GF-D8 (cell line): ENCODE results near the gene LMBRD1.
"Not testable (repeated sequence)": the region's sequence is repeated elsewhere in the genome, so short reads cannot be mapped to it uniquely, and the experiment has no call there.

Experiments used
- DNase-seq: peaks from one replicate; lab custom pipeline; 2025; lab: John Stamatoyannopoulos, UW

The LMBRD1 gene

DNA sequence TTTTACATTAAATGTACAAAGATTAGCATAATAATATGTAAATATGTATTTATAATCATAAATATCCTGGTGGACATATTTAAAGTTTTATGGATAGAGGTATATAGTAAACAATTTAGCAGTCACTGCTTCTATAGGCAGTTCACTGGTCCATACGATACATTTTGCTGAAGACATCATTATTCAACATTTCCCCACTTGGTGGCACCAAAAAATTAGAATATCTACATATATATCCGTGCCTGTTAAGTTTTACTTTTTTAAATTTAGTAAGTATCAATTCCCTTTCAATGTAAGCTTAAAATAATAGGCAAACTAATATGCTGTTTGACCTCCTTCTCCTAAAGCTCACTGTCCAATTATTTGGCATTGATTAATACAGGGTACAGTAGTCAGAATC is 64.2 kb downstream of the LMBRD1 start:
- no peak for DNase-seq

GRCh38 chr6:69732045-69732444 is 64.8 kb downstream of the LMBRD1 start:
- no peak for DNase-seq

- DNase-seq = peak; percentile 8
Measured at GRCh38 chr6:69729870-69730449, 66.8 kb downstream of the LMBRD1 start.

GRCh38 chr6:69722683-69723082 is 74.1 kb downstream of the LMBRD1 start:
- DNase-seq = no peak

- DNase-seq = no peak
Measured at GRCh38 chr6:69719602-69720193, 77.1 kb downstream of the LMBRD1 start.

- no peak for DNase-seq
Measured at GRCh38 chr6:69706724-69707123, 90.1 kb downstream of the LMBRD1 start.

GRCh38 chr6:69705954-69706353 is 90.9 kb downstream of the LMBRD1 start:
- DNase-seq = no peak

- DNase-seq = no peak
Measured at GRCh38 chr6:69704916-69705315, 91.9 kb downstream of the LMBRD1 start.

GRCh38 chr6:69699655-69700054 is 97.2 kb downstream of the LMBRD1 start:
- DNase-seq = no peak

DNA sequence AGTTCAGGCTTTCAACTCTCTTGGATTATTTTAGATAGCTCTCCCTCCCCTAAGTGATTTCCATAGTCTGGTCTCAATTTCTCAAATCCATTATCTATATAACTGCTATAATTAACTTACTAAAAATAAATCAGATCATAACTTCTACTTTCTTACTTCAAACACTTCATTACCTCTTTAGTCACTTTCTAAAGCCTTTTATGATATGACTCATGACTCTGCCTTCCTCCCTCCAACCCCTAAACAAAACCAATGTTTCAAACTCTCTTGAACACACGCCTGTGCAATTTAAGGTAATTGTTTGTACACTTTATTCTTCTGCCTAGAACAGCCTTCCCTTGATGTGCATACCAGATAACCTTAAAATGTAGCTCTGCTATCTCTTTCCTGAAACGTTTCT is 100.5 kb downstream of the LMBRD1 start:
- DNase-seq = no peak

GRCh38 chr6:69693762-69694161 is 103.0 kb downstream of the LMBRD1 start:
- no peak for DNase-seq

DNA sequence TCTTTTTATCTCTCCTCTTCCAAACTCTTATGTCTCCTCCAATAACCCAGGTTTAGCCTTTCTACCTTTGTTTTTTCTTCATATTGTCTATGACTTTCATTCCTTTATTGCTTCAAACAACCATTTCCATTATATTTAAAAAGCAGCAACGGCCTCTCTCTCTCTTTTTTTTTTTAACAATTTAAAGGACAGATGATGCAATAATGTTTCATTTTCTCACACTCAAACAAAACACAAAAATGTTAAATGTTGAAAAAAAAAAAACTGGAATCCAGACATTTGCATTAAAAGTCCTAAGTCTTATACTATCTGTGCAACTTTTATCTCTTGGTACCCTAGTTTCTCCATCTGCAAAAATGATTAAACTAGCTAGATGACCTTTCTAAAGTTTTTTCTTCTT is 105.8 kb downstream of the LMBRD1 start:
- no peak for DNase-seq

DNA sequence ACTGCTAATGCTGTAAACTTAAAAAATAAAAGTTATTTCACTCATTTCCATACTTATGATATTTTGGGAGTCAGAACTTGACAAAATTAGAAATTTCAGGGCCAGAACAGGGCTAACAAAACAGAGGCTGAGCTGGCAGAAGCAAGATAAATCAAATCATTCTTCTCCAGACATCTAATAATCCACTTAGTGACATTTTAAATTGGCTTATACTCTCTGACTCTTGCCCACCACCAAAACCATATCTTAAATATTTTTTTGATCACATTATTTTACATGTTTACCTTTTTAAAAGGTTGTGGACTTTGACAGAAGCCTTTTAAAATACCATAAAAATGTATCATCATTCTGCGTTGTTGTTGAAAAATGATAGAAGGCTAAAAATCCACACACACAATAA is 116.5 kb downstream of the LMBRD1 start:
- no peak for DNase-seq

- no peak for DNase-seq
Measured at GRCh38 chr6:69673298-69673697, 123.5 kb downstream of the LMBRD1 start.

DNA sequence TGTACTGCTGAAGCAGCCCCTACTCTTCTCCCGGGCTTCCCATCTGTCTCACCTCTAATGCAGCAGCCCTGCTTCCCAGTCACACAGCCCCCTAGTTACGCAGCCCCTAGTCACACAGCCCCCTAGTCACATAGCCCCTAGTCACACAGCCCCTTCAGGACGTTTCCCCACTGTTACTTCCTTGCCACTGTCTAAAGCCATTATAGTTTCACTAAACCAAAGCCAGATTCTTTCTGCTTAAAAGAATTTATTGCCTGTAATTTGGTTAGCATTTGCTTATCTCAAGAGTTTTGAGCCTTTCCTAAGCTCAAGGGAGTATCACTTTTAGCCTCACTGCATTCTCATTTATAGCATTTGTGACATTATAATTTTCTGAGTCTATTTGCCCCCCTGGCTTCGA is 127.9 kb downstream of the LMBRD1 start:
- no peak for DNase-seq

DNA sequence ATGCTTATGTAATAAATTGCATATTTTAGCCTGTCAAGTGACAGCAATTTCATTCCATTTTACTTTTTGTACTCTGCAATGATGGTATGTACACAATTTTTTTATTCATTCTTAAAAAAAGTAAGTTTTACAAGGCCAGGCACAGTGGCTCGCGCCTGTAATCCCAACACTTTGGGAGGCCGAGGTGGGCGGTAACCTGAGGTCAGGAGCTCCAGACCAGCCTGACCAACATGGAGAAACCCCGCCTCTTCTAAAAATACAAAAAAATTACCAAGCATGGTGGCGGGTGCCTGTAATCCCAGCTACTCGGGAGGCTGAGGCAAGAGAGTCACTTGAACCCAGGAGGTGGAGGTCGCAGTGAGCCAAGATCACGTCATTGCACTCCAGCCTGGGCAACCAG is 130.0 kb downstream of the LMBRD1 start:
- DNase-seq = not testable (repeated sequence)

DNA sequence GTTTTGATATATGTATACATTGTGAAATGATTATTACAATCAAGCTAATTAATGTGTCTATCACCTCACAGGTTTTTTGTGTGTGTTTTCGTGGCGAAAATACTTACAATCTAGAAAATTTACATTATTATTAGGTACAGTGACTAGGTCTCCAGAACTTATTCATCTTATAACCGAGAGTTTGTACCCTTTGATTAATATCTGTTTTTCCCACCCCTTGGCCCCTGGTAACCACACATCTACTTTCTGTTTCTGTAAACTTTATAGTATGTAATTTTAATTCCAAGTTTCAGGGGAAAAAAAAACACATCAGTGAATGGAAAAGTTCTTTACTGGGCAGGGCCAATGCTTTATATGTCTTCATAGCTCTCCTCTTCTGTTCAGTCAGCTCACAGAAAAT is 131.4 kb downstream of the LMBRD1 start:
- DNase-seq = no peak

- no peak for DNase-seq
Measured at GRCh38 chr6:69664551-69664950, 132.3 kb downstream of the LMBRD1 start.

DNA sequence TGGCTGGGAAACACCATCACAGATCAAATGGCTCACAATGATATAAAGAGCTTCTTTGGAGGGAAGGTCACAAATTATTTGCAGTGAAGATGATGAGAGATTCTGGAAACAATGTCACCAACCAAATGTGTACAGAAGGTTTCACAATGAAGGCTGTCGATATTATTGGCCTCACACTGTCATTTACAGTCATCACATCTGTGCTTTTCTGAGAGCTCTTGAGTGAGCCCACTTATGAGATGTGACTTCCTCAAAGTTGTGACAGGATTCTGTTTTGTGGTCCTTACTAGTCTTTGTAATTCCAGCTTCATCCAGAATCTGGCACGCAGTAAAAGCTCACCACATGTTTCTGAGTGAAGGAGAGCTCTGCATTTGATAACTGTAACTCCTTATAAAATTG is 133.6 kb downstream of the LMBRD1 start:
- no peak for DNase-seq

- DNase-seq = no peak
Measured at GRCh38 chr6:69650703-69651102, 146.1 kb downstream of the LMBRD1 start.

DNA sequence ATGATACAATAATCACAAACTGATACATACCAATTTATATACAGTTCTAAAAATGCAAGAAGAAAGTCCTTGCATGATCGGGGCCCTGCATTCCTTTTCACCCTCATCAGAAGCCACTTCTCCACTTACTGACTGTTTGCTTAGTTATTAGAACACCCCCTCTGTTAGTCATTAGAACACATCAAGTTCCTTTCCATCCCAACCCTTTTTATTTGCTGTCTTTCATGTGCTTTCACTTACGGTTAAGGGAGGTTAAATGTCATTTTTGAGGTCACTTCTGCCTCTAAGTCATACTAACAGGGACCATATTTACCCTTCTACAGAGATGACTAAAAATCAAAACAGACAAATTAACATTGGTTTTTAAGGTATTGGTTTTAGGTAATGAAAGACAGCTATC is 149.1 kb downstream of the LMBRD1 start:
- no peak for DNase-seq

DNA sequence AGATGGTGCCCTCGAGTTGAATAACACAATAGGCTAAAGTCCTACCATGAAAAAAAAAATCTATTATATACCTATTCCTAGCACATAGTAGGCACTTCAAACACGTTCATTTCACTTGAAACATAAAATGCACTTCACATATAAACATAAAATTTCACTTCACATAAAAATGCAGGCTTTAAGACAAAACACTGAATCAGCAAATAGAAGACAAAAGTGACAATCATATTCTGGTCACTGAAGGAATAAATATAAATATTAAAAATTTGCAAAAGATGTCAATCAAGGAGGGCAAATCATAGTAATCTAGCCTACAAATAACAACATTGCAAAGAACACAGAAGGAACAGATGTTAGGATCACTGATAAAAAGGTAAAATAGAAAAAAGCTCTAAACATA is 153.1 kb downstream of the LMBRD1 start:
- no peak for DNase-seq

DNA sequence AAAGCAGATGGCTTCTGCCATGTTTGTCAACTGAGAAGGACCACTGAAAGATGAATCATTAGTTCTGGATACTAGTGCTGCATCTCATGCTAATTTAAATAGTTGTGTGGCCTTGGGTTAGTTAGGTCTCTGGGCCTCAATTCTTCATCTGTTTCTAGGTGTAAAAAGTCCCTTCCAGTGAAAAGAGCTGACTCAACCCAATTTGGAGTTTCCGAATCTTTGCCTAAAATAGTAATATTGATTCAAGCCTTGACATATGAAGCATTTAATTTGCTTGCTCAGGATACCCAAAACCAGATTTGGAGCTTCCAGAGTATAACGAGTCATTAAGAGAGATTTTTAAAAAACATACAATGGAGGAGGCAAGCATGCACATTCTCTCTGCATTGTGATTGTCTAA is 163.9 kb downstream of the LMBRD1 start:
- DNase-seq = no peak

DNA sequence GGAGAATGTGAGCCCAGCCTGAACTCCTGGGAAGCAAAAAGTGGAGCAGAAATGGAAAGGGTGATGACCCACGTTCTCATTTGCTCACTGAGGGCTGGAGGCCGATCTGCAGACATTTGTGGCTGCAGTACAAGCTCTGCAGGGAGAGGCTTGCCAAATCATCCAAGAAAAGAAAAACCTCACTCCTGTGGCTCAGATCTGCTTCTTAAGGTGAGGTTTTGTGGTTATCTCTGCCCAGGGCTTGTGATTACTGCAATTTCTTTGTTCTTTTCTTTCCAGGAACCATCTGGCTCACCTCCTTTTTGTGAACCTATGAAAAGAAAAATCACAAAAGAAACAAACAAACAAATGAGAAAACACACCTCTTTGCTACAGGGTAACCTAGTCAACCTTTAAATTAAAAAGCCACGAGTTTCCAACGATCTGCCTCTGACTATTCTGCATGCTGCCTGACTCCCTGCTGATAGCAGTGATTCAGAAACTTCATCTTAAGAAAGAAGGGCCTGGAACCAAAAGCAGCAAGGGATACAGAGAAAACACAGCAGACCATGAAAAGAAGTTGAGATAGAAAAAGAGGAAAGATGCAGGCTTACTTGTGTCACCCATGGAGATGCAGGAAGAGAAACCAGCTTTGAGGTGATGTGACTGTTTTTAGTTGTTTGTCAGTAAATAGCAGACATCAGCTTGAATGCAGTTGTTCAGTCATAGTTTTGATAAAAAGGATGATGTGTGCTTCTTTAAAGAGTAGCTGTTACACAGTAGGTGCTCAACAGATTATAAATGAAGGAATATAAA is 165.1 kb downstream of the LMBRD1 start:
- no peak for DNase-seq
